NCI-H1417 treated with DMSO at 0.1 percent for 48 hours (cell line): ENCODE measurements around the gene LRP3.
"Not testable (repeated sequence)": the region's sequence is repeated elsewhere in the genome, so short reads cannot be mapped to it uniquely, and the experiment has no call there.

Experiments
- DNase-seq: peaks from one replicate; lab custom pipeline; 2025; lab: John Stamatoyannopoulos, UW

Gene LRP3

GRCh38 chr19:33217881-33218280 lies 23.8 kb downstream of the LRP3 start:
- DNase-seq, result no peak

- DNase-seq, result no peak
Observed at GRCh38 chr19:33219261-33219815, 25.2 kb downstream of the LRP3 start.

GRCh38 chr19:33220115-33220514 lies 26.0 kb downstream of the LRP3 start:
- no peak for DNase-seq

DNA sequence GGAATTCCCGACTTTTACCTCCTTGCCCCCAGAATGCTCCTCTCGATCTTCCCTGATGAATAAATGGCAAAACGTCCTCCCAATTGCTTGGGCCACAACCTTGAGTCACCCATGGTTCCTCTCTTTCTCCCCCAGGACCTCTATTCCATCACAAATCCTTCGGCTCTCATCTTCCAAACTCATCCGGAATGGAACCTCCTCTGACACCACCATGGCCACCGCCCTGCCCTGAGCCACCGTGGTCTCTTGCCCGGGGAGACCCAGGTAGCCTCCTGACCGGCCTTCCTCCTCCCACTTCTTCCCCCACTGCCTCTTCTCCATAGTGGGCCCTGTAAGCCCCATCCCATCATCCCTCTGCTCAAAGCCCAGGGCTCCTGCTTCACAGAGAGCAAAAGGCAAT lies 26.6 kb downstream of the LRP3 start:
- DNase-seq, result no peak

DNA sequence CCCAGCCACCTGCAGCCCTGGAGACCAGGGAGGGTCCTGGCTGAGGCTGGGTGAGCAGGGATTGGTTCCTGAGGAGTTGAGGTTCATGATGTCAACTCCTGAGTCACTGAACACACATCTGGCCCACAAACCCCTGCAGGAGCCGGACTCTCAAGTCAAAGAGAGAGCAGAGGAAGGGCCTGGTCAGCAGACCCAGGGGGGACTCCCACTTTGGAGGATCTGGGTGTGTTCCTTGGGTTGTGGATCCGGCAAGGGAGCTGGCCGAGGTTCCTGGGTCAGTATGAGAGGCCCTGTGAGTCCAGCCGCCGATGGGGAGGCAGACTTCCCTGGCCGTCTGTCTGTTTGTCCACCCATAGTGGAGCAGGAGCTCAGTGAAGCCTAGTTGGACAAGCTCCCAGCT lies 27.5 kb downstream of the LRP3 start:
- DNase-seq, result no peak

GRCh38 chr19:33222255-33222654 lies 28.1 kb downstream of the LRP3 start:
- DNase-seq, result not testable (repeated sequence)

- no peak for DNase-seq
Observed at GRCh38 chr19:33224694-33225457, 30.7 kb downstream of the LRP3 start.

DNA sequence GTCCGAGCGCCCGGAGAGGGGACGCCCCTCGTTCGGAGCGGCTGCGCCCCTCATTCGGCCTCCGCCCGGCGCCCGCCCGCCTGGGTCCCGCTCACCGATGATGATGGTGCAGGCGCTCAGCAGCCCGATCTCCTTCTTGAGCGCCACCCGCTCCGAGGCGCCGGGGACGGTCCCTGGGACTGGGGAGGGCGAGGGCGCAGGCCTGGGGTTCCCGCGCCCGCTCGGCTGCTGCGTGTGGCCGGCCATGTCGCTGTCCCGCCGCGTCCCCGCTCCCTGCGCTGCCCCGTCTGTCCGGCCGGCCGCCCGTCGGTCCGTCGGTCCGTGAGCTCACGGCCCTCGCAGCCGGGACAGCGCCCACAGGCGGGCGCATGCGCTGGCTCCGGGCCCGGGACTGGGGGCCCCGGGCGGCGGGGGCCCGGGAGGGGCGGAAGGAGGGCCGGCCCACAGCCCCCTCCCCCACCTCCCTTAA lies 31.4 kb downstream of the LRP3 start, which contains the start of gene SLC7A10:
Gene SLC7A10, minus strand, starts transcription at position 393 of the 469 bp plus-strand sequence. Its CDS starts 147 bp downstream, at position 246.
- no peak for DNase-seq

- no peak for DNase-seq
Observed at GRCh38 chr19:33226550-33227241, 32.6 kb downstream of the LRP3 start.

DNA sequence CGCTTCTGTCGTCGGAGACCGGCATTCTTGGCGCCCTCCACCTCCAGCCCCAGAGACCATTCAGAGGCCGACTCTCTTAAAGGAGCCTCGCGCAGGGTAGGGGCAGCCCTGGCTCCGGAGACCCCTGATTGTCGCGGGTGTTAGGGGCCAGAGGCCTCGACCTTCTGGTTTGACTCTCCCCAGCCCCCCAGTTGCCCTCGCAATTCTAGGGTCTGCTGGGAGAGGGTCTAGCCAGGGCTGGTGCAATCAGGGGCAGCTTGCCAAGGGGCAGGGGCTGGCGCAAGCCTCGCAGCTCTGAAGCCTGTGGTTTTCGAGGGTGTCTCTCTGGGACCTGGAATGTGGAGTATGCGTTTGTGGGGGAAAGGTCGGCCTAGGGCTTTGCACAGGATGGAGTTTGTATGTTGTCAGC lies 33.1 kb downstream of the LRP3 start:
- DNase-seq, result no peak

DNA sequence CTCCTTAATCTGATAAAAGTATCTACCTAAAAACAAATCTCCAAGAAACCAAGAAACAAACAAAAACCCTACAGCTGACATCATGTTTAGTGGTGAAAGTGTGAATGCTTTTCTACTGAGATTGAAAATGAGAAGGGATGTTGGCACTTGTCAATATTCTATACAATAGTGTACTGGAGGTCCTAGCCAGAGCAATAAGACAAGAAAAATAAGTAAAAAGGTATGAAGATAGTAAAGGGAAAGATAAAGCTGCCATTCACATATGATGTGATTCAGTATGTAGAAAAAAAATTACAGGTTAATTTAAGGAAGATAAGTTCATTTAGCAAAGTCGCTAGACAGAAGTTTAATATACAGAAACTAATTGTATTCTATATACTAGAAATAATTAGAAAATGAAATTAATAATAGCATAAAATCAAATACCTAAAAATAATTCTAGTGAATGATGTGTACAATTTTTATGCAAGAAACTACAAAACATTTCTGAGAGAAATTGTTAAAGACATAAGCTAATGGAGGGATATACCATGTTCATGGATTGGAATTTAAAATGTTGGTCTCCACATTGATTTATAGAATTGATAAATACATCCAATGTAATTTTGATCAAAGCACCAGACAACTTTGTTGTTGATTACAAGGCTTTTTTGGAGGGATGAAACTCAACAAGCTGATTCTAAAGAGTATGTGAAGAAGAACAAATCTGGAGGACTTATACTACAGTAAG lies 33.9 kb downstream of the LRP3 start:
- DNase-seq, result no peak

- DNase-seq, result no peak
Observed at GRCh38 chr19:33229962-33230361, 35.8 kb downstream of the LRP3 start.

DNA sequence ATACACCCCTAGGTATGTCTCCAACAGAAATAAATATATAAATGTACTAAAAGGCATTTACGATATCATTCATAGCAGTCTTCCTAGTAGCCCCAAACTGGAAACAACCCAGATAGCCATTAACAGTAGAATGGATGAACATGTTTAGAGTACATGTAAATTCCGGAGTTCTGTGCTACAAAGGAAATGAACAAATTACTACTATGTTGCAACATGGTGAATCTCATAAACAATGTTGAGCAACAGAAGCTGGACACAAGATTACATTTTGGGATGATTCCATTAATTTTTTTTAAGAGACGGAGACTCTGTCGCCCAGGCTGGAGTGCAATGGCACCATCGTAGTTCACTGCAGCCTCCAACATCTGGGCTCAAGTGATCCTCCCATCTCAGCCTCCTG lies 37.4 kb downstream of the LRP3 start:
- DNase-seq, result no peak

DNA sequence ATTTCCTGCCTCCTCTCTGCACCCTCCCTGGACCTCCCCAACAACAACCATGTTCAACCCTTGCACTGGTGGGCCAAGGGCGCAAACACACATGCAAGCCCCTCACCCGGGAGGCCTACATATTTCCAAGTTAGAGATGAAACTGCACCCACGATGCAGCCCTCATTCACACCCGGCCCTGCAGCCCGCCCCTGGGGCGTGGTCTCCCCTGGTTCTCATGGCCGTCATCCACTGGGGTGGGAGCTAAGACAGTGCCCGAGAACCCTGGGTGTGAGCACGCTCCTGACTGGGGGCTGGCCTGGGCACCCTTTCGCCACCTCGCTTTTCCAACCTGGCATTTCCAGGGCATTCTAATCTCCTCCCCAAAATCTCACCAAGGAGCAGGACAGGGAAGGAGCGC lies 38.5 kb downstream of the LRP3 start:
- no peak for DNase-seq

- no peak for DNase-seq
Observed at GRCh38 chr19:33233056-33233873, 39.1 kb downstream of the LRP3 start.

GRCh38 chr19:33234092-33234491 lies 40.0 kb downstream of the LRP3 start:
- DNase-seq, result no peak

DNA sequence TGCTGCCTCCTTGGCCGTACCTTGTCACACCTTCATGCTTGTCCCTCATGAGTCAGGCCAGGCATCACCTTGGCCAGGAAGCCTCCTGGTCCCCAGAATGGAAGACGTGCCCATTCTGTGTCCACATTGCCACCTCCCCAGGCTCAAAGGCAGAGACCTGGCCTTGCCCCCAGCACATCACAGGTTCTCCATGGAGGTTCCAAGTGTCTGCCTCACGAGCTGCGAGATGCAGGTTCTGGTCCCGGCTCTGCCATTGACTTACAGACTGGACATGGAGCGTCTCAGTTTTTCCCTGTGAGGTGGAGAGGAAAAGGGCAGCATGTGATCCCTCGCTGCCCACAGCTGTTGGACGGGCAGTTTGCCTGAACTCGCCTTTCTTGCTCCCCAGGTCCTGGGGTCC lies 40.6 kb downstream of the LRP3 start:
- DNase-seq, result no peak

- DNase-seq, result no peak
Observed at GRCh38 chr19:33235269-33235995, 41.3 kb downstream of the LRP3 start.

DNA sequence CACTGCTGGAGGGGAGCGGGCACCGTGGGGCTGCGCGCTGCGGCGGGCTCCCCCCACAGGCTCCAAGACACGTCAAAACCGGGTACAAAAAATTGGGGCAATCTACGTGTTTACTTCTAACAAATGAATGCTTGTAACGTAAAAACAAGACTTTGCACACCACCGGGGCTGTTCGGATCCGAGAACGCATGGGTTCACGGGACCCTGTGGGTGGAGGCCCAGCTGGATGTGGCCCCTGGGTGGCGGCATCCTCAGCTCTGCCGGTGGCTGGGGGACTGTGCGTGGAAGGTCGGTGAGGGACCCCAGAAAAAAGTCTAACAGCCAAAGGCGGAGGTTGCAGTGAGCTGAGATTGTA lies 41.8 kb downstream of the LRP3 start:
- no peak for DNase-seq

DNA sequence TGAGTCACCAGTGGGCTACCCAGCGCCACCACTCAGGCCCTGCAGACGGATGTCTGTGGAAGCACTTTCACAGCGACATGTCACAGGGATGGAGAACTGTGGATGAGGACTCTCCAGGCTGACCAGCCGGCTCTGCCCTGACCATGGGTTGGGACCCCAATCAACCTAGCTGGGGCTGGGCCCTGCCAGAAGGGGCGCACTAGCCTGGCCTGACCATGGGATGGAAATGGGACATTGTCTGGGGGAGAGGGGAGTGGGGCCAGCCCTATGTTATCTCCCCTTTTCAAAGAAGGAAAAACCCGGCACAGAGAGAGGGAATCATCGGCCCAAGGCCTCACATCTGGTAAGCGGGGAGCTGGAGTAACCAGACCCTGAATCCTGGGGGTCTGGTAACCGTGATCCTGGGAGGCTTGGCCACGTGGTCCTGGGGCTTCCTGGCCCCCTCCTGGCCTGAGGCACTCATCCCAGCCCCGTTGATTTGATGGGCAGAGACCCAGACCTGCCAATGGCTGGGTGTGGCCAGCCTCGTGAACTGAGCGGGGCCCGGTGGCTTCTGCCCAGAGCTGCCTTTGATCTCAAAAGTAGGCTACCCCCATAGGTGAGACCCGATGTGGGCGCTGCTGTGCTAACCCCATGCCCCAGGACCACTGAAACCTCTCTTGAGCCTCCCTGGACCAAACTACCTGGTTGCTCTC lies 42.7 kb downstream of the LRP3 start:
- no peak for DNase-seq
